ENCODE results near the gene DOCK1.

DOCK1 gene

GRCh38 chr10:127012071-127012768 lies 107.0 kb downstream of the DOCK1 start:
- peak; percentile 4 for DNase-seq (ENCODE audit: low spot score)

GRCh38 chr10:127012769-127013152 lies 107.5 kb downstream of the DOCK1 start:
- DNase-seq (ENCODE audit: low spot score) = peak; percentile 90

GRCh38 chr10:127013211-127013656 lies 108.0 kb downstream of the DOCK1 start:
- DNase-seq (ENCODE audit: low spot score) = no peak

- DNase-seq (ENCODE audit: low spot score) = peak; percentile 57
Measured at GRCh38 chr10:127013691-127014473, 108.7 kb downstream of the DOCK1 start.

- no peak for DNase-seq (ENCODE audit: low spot score)
Measured at GRCh38 chr10:127014671-127015070, 109.4 kb downstream of the DOCK1 start.

- no peak for DNase-seq (ENCODE audit: low spot score)
Measured at GRCh38 chr10:127015373-127015772, 110.1 kb downstream of the DOCK1 start.

- no peak for DNase-seq (ENCODE audit: low spot score)
Measured at GRCh38 chr10:127016331-127016730, 111.1 kb downstream of the DOCK1 start.

- peak; percentile 31 for DNase-seq (ENCODE audit: low spot score)
Measured at GRCh38 chr10:127017541-127018297, 112.5 kb downstream of the DOCK1 start.

GRCh38 chr10:127018298-127018650 lies 113.0 kb downstream of the DOCK1 start:
- peak; percentile 7 for DNase-seq (ENCODE audit: low spot score)

GRCh38 chr10:127018766-127019165 lies 113.5 kb downstream of the DOCK1 start:
- DNase-seq (ENCODE audit: low spot score) = no peak

GRCh38 chr10:127020260-127020659 lies 115.0 kb downstream of the DOCK1 start:
- no peak for DNase-seq (ENCODE audit: low spot score)

GRCh38 chr10:127021801-127022200 lies 116.6 kb downstream of the DOCK1 start:
- DNase-seq (ENCODE audit: low spot score) = no peak

GRCh38 chr10:127024685-127025435 lies 119.6 kb downstream of the DOCK1 start:
- no peak for DNase-seq (ENCODE audit: low spot score)

- no peak for DNase-seq (ENCODE audit: low spot score)
Measured at GRCh38 chr10:127027786-127028185, 122.6 kb downstream of the DOCK1 start.

- no peak for DNase-seq (ENCODE audit: low spot score)
Measured at GRCh38 chr10:127028556-127028955, 123.3 kb downstream of the DOCK1 start.

- DNase-seq (ENCODE audit: low spot score) = no peak
Measured at GRCh38 chr10:127029061-127029460, 123.8 kb downstream of the DOCK1 start.

GRCh38 chr10:127033216-127034033 lies 128.2 kb downstream of the DOCK1 start:
- DNase-seq (ENCODE audit: low spot score) = no peak

GRCh38 chr10:127034034-127034633 lies 128.9 kb downstream of the DOCK1 start:
- no peak for DNase-seq (ENCODE audit: low spot score)

- DNase-seq (ENCODE audit: low spot score) = no peak
Measured at GRCh38 chr10:127034790-127035189, 129.6 kb downstream of the DOCK1 start.

GRCh38 chr10:127035827-127036226 lies 130.6 kb downstream of the DOCK1 start:
- DNase-seq (ENCODE audit: low spot score) = no peak

GRCh38 chr10:127036987-127037386 lies 131.8 kb downstream of the DOCK1 start:
- no peak for DNase-seq (ENCODE audit: low spot score)

All from kidney tubule cell (primary cell).